GM23338 (cell line): ENCODE data around the gene SLC8A1. TPM values are rescaled to one million over a fixed set of nuclear protein-coding genes. Genes with fewer than 3 reads are reported as not detected.

Experiments
- ATAC-seq: fragments of 200-7000 bp; cut with Tn5 transposase; 3 replicates; pipeline ENCODE4 v1.9.1; 2020
- DNase-seq: peaks from one replicate; pipeline ENCODE4 v3.0.0-alpha.2; 2015; ENCODE audit warnings: low spot score
- H2AFZ ChIP-seq: fragments of 200-600 bp; sonication (generic); 2 replicates; pipeline ENCODE4 v1.8.0; 2016; ENCODE audit warnings: antibody characterized with exemption, mild to moderate bottlenecking, moderate library complexity
- H3F3A ChIP-seq: fragments of 200-600 bp; sonication (generic); replicated peaks from 2 replicates; pipeline ENCODE4 v1.8.0; 2017; ENCODE audit warnings: antibody characterized with exemption, mixed run types, low read depth
- H3K27ac ChIP-seq: fragments of 200-600 bp; sonication (generic); 2 replicates; pipeline ENCODE4 v1.6.1; 2016; ENCODE audit warnings: low read depth
- H3K27me3 ChIP-seq: fragments of 200-600 bp; sonication (generic); 2 replicates; pipeline ENCODE4 v1.8.0; 2016; ENCODE audit warnings: mild to moderate bottlenecking, mixed run types, moderate library complexity; ENCODE audit not compliant: insufficient read depth
- H3K36me3 ChIP-seq: fragments of 200-600 bp; sonication (generic); 2 replicates; pipeline ENCODE4 v1.8.0; 2016; ENCODE audit warnings: mild to moderate bottlenecking; ENCODE audit not compliant: insufficient read depth
- H3K4me1 ChIP-seq: fragments of 200-600 bp; sonication (generic); 2 replicates; pipeline ENCODE4 v1.8.0; 2016; ENCODE audit warnings: mild to moderate bottlenecking, moderate library complexity; ENCODE audit not compliant: insufficient read depth
- H3K4me2 ChIP-seq: fragments of 200-600 bp; sonication (generic); 2 replicates; pipeline ENCODE4 v1.7.1; 2017; ENCODE audit warnings: mixed run types
- H3K4me3 ChIP-seq: fragments of 200-600 bp; sonication (generic); 2 replicates; pipeline ENCODE4 v1.6.1; 2016; ENCODE audit warnings: mixed run types
- H3K79me2 ChIP-seq: fragments of 200-600 bp; sonication (generic); replicated peaks from 2 replicates; pipeline ENCODE4 v1.8.0; 2017; ENCODE audit warnings: mild to moderate bottlenecking; ENCODE audit not compliant: insufficient read depth
- H3K9me2 ChIP-seq: fragments of 200-600 bp; sonication (generic); 2 replicates; pipeline ENCODE4 v1.8.0; 2017; ENCODE audit not compliant: insufficient read depth
- H4K20me1 ChIP-seq: fragments of 200-600 bp; sonication (generic); replicated peaks from 2 replicates; pipeline ENCODE4 v1.8.0; 2017; ENCODE audit warnings: mild to moderate bottlenecking; ENCODE audit not compliant: insufficient read depth
- H3K27ac Mint-ChIP-seq: 2 replicates; pipeline ENCODE4 v1.8.0; 2020; ENCODE audit warnings: inconsistent platforms, mild to moderate bottlenecking, moderate library complexity, mixed read lengths
- H3K27me3 Mint-ChIP-seq: 3 replicates; pipeline ENCODE4 v1.8.0; 2022; ENCODE audit warnings: low read depth, mild to moderate bottlenecking, moderate library complexity, mixed read lengths, inconsistent platforms; ENCODE audit not compliant: insufficient read depth, poor library complexity
- H3K36me3 Mint-ChIP-seq: 3 replicates; pipeline ENCODE4 v1.8.0; 2021; ENCODE audit warnings: low read depth, mild to moderate bottlenecking, inconsistent platforms, moderate library complexity, mixed read lengths
- H3K4me1 Mint-ChIP-seq: 3 replicates; pipeline ENCODE4 v1.8.0; 2020; ENCODE audit warnings: mild to moderate bottlenecking, inconsistent platforms, mixed read lengths
- H3K4me3 Mint-ChIP-seq: 3 replicates; pipeline ENCODE4 v1.8.0; 2021; ENCODE audit warnings: moderate library complexity, mild to moderate bottlenecking, inconsistent platforms, mixed read lengths
- H3K9me3 Mint-ChIP-seq: 3 replicates; pipeline ENCODE4 v1.8.0; 2020; ENCODE audit warnings: moderate library complexity, mild to moderate bottlenecking, inconsistent platforms, mixed read lengths
- EZH2phosphoT487 ChIP-seq: fragments of 200-600 bp; sonication (generic); IDR thresholded peaks from one replicate; pipeline ENCODE4 v1.8.1; 2018; ENCODE audit warnings: antibody characterized with exemption; ENCODE audit not compliant: unreplicated experiment
- POLR2AphosphoS5 ChIP-seq: IDR thresholded peaks from 2 replicates; pipeline ENCODE4 v1.6.1; 2016; ENCODE audit warnings: antibody characterized with exemption, low read depth
- ZNF114 ChIP-seq: fragments of 250-450 bp; sonication (Bioruptor Pico); IDR thresholded peaks from 2 replicates; pipeline ENCODE4 v1.5.0; 2020; ENCODE audit warnings: mild to moderate bottlenecking, moderate library complexity
- ZNF462 ChIP-seq: fragments of 250-450 bp; sonication (Bioruptor Pico); IDR thresholded peaks from 2 replicates; pipeline ENCODE4 v1.5.0; 2020; ENCODE audit warnings: mild to moderate bottlenecking, moderate library complexity
- polyA plus RNA-seq: library from polyadenylated mRNA; unstranded; fragments of >200 nt; fragmentation: Nextera tagmentation; extraction: Ambion mirVana; gene quantifications from 2 replicates; pipeline ENCODE4 v1.2.1, GENCODE V29; 2016
- total RNA-seq: library from RNA; depleted of rRNA; stranded (reverse); fragments of >200 nt; shearing (Covaris generic); gene quantifications from 2 replicates; pipeline ENCODE4 v1.2.3, GENCODE V29; 2014
- TF ChIP-seq, protein P1 (sequence below), 2 experiments: fragments of 200-600 bp in 1 of 2; sonication (generic) in 1 of 2; conservative IDR thresholded peaks; 2 replicates each; pipeline versions ENCODE4 v1.5.1 to v1.6.1; 2016 to 2017; ENCODE audit warnings: antibody characterized with exemption in 2 of 2, low read depth in 2 of 2, mild to moderate bottlenecking in 2 of 2, moderate library complexity in 1 of 2
- TF ChIP-seq, protein P2 (sequence below): IDR thresholded peaks from 2 replicates; pipeline ENCODE4 v1.6.1; 2016; ENCODE audit warnings: antibody characterized with exemption

Gene SLC8A1
- total and polyA plus RNA-seq, 2 experiments from 2014 or later, result 2.5 to 3.3 TPM

DNA sequence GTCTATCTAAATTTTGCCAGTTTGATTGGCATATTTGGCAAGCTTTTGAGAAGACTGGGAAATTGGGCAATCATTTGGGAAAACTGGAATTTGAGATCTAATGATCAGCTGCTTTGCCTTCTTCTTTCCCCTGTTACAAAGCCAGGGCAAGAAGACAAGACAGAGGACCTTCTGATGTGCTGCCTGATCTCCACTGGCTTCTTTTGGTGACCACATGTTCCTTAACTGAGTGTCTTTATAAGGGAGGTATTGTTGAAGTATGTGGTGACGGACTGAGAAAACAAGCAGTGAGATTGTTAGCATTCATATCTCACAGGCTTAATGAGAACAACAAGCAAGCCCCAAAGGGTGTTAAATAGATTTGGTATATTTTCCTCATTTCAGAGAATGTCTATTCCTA is 175.8 kb downstream of the SLC8A1 start:
- no peaks in the 10 kb centered on the region for H3K27me3 ChIP-seq
- no peaks in the 10 kb centered on the region for H3K9me3 Mint-ChIP-seq
- no peaks in the 10 kb centered on the region for H3K36me3 ChIP-seq
- no peaks in the 10 kb centered on the region for H4K20me1 ChIP-seq
- no peak overlapping the region for H3K27ac Mint-ChIP-seq
- TF ChIP-seq, protein P1, sequence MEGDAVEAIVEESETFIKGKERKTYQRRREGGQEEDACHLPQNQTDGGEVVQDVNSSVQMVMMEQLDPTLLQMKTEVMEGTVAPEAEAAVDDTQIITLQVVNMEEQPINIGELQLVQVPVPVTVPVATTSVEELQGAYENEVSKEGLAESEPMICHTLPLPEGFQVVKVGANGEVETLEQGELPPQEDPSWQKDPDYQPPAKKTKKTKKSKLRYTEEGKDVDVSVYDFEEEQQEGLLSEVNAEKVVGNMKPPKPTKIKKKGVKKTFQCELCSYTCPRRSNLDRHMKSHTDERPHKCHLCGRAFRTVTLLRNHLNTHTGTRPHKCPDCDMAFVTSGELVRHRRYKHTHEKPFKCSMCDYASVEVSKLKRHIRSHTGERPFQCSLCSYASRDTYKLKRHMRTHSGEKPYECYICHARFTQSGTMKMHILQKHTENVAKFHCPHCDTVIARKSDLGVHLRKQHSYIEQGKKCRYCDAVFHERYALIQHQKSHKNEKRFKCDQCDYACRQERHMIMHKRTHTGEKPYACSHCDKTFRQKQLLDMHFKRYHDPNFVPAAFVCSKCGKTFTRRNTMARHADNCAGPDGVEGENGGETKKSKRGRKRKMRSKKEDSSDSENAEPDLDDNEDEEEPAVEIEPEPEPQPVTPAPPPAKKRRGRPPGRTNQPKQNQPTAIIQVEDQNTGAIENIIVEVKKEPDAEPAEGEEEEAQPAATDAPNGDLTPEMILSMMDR (conservative IDR thresholded peaks at IDR 0.05; ENCODE audit: low read depth in 2 of 2), result no peak
- no peak for TF ChIP-seq EZH2phosphoT487
- no peak for TF ChIP-seq ZNF114
- TF ChIP-seq, protein P2, sequence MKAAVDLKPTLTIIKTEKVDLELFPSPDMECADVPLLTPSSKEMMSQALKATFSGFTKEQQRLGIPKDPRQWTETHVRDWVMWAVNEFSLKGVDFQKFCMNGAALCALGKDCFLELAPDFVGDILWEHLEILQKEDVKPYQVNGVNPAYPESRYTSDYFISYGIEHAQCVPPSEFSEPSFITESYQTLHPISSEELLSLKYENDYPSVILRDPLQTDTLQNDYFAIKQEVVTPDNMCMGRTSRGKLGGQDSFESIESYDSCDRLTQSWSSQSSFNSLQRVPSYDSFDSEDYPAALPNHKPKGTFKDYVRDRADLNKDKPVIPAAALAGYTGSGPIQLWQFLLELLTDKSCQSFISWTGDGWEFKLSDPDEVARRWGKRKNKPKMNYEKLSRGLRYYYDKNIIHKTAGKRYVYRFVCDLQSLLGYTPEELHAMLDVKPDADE, result no peak
- TF ChIP-seq POLR2AphosphoS5, result no peak
- TF ChIP-seq ZNF462 (CRISPR knock-in tag), result no peak
- H3K79me2 ChIP-seq, result no peaks in the 10 kb centered on the region
- no peak overlapping the region for H3K4me3 Mint-ChIP-seq
- no peak overlapping the region for H2AFZ ChIP-seq
- no peak overlapping the region for H3K4me2 ChIP-seq
- H3K4me3 ChIP-seq, result no peak overlapping the region
- no peak overlapping the region for H3K27ac ChIP-seq
- H3K4me1 Mint-ChIP-seq, result peaks cover 4% of the 10 kb centered on the region; the same call in 1 of the 3 replicates
- DNase-seq (no peak), ATAC-seq (no peak)
- H3K36me3 Mint-ChIP-seq, result no peaks in the 10 kb centered on the region
- H3F3A ChIP-seq, result no peaks in the 10 kb centered on the region
- no peaks in the 10 kb centered on the region for H3K9me2 ChIP-seq
- H3K4me1 ChIP-seq, result no peaks in the 10 kb centered on the region
- H3K27me3 Mint-ChIP-seq, result peaks cover 2% of the 10 kb centered on the region
